SKM-1 treated with dmso at 0.1 percent for 144 hours (cell line): ENCODE data around the gene TEAD1.

Source experiments
- DNase-seq: peaks from one replicate; lab custom pipeline; 2025; ENCODE audit not compliant: unreplicated experiment; lab: John Stamatoyannopoulos, UW

Gene TEAD1

DNA sequence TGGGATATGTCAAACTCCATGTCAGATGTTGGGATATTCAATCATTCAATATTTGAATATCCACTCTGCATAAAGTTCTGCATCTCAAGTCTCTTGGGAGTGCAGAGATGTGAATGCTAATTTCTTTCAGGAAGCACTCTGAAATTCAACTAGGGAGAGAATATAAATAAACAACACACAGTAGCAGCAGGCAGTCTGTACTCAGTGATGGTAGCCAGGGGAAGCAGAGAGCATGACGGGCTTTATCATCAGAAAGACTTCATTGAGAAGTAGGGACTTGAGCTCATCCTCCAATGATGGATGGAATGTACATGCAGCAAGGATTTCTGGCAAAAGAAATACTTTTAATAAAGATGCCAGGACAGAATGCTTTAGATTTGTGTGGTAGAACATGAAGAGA lies 9.8 kb upstream of the TEAD1 start:
- DNase-seq = no peak

DNA sequence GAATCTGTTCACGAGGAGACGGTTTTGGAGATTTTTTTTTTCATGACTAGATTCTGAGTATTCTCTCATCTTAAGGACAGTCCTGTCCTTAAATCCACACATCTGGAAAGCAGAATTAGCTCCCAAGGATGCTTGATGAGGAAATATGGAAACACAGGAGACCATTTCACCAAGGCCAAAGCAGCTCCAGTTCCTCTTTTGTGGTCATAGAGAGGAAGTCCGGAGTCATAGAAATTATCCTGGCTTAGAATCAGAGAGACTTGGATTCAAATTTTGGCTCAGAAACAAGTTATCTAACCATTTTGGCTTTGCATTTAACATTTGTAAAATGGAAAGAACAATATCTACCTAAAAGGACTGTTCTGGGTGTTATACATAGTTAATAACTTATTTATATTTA lies 7.3 kb upstream of the TEAD1 start:
- peak; percentile 48 for DNase-seq

DNA sequence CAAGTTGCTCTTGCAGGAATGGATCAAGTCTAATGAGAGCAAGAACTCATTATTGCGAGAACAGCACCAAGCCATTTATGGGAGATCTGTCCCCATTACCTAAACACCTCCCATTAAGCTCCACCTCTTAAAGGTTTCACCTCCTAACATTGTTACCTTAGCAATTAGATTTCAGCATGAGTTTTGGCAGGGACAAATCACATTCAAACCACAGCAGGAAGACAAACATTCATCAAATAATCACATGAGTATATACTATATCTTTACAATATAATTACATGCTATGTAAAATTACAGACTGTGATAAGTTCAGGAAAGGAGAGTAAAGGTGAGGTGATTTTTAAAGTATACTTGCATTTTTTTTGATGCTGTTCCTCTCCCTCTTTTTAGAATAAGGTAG lies 6.6 kb upstream of the TEAD1 start:
- DNase-seq = no peak

DNA sequence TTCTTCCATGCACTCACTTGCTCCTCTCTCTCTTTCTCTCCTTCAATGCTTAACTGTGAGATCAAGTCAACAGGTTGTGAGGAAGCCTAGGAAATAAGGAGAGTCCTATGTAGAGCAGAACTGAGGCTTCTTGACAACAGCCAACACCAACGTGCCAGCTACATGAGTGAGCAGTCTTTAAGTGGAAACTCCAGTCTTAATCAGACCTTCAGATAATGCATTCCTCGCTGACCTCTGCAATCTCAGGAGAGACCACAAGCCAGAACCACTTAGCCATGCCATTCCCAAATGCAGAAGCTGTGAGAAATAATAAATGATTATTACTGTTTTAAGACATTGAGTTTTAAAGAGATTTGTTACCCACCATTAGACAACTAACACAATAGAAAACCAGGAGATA lies 6.1 kb upstream of the TEAD1 start:
- no peak for DNase-seq

DNA sequence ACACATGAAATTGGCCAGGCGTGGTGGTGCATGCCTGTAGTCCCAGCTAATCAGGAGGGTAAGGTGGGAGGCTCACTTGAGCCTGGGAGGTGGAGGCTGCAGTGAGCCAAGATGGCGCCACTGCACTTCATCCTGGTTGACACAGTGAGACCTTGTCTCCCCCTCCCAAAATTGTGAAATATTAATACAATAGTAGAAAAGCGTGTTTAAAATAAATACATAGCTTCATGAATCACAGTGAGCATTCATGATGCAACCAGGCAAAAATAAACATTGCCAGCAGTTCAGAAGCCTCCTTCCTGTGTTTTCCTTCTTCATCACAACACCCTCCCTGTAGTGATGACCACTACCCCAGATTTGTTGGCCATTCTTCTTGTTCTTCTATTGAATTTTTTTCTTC lies 4.3 kb upstream of the TEAD1 start:
- no peak for DNase-seq

DNA sequence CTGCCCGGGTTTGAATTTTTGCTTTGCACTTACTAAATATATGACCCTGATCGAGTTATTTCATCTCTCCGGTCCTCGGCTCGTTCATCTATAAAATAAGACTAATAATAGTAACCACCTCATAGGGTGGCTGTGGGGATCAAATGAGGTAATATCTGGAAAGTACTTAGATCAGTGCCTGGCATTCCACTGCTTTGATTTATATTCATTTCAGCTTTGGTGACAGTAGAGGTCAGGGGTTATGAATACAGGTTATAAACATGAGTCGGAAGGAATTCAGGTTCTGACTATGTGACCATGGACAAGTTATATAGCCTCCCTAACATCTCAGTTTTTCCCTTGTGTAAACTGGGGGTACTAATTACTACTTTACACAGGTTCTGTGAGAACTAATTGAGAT lies 2.9 kb upstream of the TEAD1 start:
- no peak for DNase-seq

DNA sequence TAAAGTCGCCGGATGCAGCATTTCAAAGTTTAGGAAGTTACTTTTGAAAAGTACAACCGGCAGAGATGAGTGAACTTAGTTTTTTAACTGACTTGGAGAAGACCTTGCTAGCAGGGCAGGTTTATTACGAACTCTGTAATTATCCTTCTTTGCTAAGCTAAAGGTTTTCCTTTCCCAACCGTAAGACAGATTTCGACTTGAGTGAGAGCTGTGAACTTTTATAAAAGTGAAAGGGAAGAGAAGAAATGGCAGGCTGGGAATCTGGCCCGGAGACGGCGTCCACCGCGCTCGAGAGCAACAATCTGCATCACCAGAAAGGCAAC lies 659 bp upstream of the TEAD1 start:
- DNase-seq = no peak

DNA sequence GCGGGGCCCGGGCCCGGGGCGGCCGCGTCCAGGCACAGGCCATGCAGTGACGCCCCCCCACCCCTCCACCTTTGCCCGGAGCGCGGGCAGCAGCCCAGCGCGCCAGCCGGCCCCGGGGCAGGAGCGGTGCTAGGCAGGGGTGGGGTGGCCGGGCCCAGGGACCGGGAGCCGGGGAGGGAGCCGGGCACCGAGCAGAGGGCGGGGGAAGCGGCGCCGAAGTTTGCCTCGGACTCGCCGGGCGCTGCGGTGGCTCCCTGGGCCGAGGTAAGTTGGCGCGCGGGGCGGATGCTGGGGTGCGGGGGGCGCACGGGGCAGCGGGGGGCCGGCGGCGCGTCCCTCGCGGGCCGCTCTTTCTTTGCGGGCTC lies 332 bp downstream of the TEAD1 start:
- no peak for DNase-seq

DNA sequence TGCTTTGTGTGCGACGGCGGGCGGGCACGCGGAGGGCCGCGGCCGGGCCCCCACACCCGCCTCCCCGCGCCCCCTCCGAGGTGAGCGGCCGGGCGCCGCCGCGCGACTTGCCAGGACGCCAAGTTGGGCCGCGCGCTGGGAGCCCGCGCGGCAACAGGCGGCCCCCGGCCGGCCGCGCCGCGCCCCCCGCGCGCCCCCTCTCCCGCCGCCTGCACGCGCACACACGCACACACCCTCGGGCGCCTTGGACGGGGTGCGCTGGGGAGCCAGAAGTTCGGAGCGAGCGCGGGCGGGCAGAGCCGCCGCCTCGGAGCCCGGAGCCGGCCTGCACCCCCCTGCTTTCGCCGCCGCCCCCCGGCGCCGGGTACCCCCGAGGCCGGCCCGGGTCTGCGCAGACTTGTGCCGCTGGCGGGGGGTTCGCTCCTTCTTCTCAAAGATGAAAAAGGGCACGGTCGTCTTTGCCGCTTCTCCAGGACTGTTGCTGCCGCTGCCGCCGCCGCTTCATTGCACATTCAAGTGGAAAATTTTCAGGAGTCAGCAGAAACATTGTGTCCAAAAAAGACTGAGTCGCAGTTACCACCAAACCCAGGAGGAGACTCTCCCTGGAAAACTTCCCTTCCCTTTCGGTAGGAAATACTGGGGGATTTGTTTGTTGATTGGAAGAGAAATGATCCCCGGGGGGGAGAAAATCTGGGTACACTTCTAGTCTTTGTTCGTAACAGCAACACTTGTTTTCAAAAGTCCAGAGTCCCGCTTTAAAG lies 895 bp downstream of the TEAD1 start:
- no peak for DNase-seq

DNA sequence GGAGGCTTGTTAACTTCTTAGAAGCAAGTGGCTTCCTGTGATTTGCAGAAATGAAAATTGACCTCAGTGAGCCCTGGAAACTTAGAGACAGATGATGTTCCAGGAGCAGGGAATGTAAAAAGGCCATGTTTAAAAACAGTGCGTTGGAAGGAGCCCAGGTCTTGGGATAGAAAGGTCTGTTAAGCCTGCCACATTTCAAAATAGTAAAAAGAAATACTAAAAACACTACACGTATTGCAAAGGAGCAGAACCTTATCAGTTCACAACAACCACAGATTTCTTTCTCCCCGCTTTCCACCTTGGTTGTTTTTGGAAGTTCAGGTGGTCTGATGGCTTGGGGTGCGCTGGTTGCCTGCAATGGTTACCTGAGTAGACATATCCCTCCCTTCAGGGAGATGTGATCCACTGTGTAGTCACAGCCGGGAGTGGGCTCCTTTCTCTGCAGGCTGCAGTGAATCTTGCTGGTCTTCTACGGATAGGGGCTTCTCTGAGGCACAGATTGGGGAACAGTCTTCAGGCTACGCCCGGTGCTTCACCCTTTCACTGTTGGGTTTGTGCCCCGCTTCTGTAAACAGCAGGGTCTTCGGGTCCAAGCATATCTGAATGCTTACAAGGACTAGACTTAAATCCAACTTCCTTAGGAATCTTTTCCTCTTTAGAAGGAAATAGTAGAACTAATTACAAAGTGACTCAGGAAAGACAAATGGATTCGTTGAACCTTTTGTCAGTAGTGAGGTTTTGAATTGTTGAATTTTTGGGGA lies 1.9 kb downstream of the TEAD1 start:
- no peak for DNase-seq

DNA sequence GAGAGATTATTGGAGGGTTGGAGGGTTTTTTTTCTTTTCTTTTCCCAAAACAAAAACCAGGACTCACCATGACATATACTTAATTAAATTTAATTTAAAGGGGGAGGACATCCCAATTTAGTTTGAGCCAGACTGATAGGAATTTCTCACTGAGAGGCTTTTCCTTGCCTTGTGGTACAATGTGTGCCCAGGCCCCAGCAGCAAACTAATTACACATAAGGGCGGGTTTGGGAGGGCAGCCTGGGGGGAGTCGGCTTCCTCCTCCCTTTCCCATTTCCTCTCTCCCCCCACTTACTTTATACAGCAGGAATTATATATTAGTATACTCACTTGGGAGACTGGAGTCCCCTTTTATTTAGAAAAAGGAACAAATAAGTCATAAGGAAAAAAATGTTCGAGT lies 2.9 kb downstream of the TEAD1 start:
- no peak for DNase-seq

DNA sequence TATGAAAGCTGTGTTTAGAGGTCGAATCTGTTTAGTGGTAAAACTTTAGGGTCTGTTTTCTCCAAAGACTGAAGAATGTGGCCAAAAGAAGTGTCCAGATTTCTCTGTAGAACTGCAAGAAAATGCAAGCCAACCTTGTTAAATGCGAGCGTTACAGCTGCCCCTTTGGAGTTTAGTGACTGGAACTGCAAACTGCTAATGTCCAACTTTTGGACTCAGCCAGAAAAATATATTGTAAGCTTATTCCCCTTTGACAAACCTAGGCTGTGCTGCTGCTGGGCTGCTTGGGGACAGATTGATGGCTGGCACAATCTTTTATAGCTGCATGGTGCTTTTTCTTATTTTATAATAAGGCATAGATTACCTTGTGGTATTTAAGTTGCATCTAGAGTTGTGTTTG lies 3.9 kb downstream of the TEAD1 start:
- DNase-seq = no peak

DNA sequence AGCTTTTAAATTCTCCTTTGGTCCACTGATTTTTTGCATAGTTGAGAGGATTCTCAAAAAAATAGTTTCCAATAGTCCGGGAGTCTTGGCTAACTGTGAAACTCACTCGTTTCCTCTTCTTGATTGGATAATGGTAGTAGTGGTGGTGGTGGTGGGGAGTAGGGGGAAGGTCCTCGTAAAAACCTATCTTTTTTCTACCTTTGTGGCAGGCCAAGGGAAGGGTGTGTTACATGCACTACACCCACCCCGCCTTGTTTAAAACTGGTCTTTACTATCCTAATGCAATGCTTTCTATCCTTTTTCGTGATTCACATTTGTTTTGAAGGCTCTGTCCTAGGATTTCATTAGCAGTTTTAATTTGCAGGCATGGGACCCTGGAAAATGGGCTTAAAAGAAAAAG lies 4.8 kb downstream of the TEAD1 start:
- DNase-seq = no peak

DNA sequence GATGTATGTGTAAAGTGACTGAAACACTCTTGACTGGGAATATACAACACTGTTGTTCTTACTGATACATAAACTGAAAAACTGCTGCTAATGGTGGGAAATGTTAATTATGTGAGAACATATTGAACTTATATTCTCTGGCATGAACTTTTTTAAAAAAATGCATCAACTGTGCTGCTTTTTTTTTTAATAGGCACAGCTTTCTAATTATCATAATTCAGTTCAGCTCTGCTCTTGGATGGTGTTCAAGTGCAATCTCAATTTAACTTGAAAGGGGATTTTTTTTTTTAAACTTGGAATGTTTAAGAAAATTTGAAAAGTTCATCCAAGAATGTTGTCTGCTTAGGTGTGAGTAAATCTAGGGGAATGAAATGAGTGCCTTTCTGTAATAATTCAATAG lies 5.2 kb downstream of the TEAD1 start:
- DNase-seq = no peak

DNA sequence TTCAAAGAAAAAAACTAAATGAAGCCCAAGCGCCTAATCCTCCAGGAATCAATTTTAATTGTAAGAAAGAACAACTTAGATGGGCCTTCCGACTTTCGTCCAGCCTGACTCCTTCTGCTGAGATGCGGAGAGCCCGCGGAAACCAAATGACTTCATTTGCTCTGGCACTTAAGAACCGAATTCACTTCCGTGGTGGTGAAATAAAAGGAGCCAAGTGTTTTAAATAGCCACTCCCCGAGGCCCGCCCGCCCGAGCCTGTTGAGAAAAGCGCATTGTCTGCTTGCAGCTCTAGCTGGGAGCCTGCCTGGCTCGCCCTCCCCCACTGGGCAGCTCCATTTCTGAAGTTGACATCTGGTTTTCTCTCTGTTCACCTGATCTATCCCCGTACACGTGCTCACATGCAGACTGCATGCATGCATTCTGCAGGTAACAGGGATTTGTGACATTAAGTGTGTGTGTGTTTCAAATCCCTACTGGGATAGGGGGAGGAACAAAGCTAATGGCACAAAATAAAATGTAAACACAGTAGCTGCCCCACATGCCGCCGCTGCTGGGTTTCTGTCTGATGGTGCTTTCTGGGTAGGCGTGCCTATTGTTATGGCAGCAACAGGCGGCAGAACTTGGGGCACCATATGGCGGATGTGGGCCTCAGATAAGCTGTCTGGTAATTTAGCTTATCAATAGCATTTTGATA lies 6.2 kb downstream of the TEAD1 start:
- DNase-seq = peak; percentile 48

DNA sequence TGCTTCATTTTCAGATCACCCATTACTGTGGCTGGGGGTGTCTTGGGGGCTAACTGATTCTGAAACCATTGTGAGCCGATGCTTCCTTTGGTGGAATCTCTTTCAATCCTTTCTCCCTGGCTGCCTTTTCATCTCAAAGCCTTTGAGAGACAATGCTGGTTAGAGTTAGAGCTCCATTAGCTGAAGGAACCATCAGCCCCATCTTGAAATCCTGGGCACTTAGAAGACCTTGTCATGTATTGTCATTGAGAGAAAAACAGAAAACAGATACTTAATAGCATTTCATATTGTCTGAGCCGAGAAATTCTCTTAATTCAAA lies 6.7 kb downstream of the TEAD1 start:
- DNase-seq = no peak

DNA sequence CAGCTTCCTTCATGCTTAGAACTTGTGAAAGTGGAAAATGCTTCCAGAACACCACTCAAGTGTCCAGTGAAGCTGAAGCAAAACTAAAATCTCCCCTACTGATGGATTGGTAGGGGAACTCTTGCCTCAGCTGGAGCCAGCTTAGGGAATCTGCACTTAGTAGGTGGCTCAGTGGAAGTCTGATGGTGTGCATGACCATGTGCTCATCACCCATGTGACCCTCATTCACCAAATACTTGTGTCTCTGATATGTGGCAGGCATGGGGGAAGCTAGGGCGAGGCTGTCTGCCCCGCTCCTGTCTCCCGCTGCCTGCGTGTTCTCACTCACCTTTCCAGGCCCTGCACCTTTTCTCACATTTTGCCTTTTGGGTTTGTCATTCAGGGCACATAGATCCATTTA lies 7.2 kb downstream of the TEAD1 start:
- DNase-seq = no peak

DNA sequence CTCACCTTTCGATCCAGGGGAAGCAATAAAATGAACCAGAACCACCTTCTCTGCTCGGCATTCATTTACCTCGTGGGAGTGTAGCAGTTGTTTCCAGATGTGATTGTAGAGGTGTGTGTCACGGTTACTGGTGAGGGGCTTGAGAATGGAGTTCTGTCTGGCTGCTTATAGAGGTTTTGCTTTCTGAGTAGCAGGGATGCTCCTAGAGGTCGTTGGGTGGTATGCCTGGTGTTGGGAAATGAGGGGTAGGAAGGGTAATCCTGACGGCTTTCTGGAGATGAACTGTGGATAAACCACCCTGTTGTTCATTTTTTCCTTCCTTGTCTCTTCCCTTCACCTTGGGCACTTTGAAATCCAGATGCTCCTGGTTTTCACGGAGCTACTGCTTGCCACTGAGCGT lies 8.1 kb downstream of the TEAD1 start:
- no peak for DNase-seq

DNA sequence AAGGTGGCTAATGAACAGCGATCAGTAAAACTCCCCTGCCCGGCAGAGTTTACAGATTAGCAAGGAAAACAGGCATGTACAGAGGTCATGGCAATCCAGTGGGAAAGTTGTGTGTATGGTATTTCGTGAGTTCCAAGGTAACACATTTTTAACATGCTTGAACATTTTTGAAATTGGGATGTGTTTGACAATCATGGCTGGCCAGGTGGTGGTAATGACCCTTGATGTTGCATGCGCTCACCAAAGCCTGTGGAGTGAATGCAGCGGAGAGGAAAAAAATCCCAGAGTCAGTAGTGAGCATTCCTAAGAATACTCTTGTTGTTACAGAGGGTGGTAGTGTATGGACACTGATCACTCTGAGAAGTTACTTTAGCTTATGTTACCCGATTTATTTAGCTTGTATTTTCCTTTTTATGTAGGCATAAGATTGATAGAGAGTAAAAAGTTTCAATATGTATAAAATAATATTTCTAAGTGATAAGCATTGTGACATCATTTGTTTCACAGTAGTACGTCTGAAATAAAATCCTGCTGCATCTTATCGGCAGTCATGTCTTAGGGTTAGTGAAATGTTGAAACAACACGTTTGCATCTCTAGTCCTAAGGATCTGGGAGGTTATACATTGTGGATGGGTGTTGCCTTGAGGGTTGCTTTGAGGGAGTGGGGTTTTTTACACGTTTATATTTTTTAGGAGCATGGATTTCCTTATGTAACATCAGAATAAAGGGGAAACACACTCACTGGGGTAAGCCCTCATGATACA lies 8.7 kb downstream of the TEAD1 start:
- no peak for DNase-seq

DNA sequence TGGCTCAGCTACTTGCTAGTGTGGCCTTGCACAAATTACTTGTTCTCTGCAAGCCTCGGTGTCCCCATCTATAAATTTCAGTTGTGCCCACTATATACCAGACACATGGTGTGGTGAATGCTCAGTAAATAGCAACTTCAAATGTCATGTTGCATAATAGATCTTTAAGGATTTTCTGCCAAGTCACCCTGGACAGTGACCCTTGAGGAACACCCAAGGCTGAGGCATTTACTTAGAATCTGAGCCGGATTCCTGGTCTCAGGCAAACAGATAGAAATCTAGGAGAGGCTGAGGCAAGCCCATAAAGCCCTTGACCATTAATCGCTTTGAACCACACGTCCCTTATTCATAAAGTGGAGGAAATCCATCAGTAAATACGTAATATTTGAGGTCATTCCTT lies 9.7 kb downstream of the TEAD1 start:
- no peak for DNase-seq

DNA sequence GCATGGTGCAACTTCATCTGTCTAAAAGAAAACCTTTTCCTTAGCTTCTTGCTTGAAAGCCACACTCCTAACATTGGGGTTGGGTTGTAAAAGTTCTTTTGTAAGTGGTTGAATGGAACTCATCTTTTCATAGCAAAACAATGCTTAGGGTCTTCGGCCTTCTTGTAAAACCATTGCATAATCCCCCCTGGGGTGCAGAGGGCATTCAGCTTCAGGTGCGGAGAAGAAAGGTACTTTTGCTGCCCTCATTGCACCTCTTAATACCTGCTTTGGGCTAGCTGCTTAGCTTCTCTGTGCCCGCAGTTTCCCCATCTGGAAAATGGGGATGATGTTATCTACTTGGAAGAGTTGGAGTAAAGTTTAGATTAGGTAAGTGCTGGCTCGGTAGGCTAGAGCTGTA lies 10.1 kb downstream of the TEAD1 start:
- DNase-seq = no peak

DNA sequence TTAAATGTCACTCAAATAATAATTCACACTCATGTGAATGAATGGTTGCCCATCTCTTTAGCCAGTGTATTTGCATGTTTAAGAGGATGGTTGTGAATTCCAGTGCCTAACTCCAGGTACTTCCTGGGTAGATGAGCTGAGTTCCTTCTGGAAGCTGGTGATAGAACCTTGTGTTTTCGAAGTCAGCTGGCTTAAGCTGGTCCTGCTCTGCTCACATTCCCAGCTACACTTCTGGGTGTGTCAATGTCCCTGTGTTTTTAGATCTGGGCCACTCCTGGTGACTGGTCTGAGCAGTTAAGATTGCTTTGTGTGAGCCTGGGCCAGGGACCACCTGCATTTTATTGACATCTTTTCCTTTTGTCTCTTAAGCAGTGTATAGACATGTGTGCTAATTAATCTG lies 10.6 kb downstream of the TEAD1 start:
- no peak for DNase-seq
